Endothelial cell of umbilical vein (primary cell): ENCODE measurements around the gene TMEM51. TPM values are rescaled to one million over a fixed set of nuclear protein-coding genes. Genes with fewer than 3 reads are reported as not detected.

Source experiments
- BruUV-seq: library from RNA; stranded (reverse); fragments of 400-500 nt; replicated peaks from 2 replicates; lab custom pipeline; 2021; lab: Mats Ljungman, UMichigan
- CTCF ChIA-PET: fragments of 300-600, 350-600 bp; sonication (Branson Sonifier 250); formaldehyde crosslinking; loops from one replicate; lab custom pipeline; 2021; ENCODE audit warnings: antibody characterized with exemption, inconsistent platforms; lab: Charles Lee
- POLR2A ChIA-PET: fragments of 300-600, 350-600 bp; sonication (Branson Sonifier 250); formaldehyde crosslinking; loops from one replicate; lab custom pipeline; 2021; ENCODE audit warnings: antibody characterized with exemption, inconsistent platforms; lab: Charles Lee
- DNase-seq: peaks from one replicate; pipeline ENCODE4 v3.0.0-alpha.2; 2011; ENCODE audit warnings: low read depth, low spot score
- FAIRE-seq: peaks from 2 replicates; lab custom pipeline; 2011; peaks lifted over from hg19 to GRCh38; lab: Jason Lieb, UNC
- H2AFZ ChIP-seq: 2 replicates; pipeline ENCODE4 v1.6.0; 2012; ENCODE audit warnings: low read depth, low read length, control low read depth, inconsistent platforms
- H3K27ac ChIP-seq: 2 replicates; pipeline ENCODE4 v1.5.1; 2011; ENCODE audit warnings: low read depth, mild to moderate bottlenecking, control low read depth, low read length, moderate library complexity; ENCODE audit not compliant: insufficient read depth
- H3K27me3 ChIP-seq, 2 experiments: 2 replicates each; pipeline versions ENCODE4 v1.6.0 to v1.6.1; 2011; ENCODE audit warnings: low read length in 2 of 2, mixed read lengths in 1 of 2; ENCODE audit not compliant: control insufficient read depth in 2 of 2, insufficient read depth in 2 of 2
- H3K36me3 ChIP-seq, 2 experiments: 2 replicates in 1 of 2; 3 replicates in 1 of 2; pipeline ENCODE4 v1.5.1; 2011; ENCODE audit warnings: low read length in 2 of 2, mild to moderate bottlenecking in 1 of 2, moderate library complexity in 1 of 2; ENCODE audit not compliant: control insufficient read depth in 2 of 2, insufficient read depth in 2 of 2; ENCODE audit errors: extremely low read depth in 1 of 2
- H3K4me1 ChIP-seq: 3 replicates; pipeline ENCODE4 v1.5.1; 2011; ENCODE audit warnings: mild to moderate bottlenecking, low read length; ENCODE audit not compliant: control insufficient read depth, insufficient read depth; ENCODE audit errors: extremely low read depth
- H3K4me2 ChIP-seq: 2 replicates; pipeline ENCODE4 v1.6.1; 2011; ENCODE audit warnings: low read length, control low read depth, mixed read lengths; ENCODE audit not compliant: insufficient read depth
- H3K4me3 ChIP-seq, 3 experiments: fragments of 200-600 bp in 1 of 3; sonication (generic), shearing (Covaris generic) in 1 of 3; replicated peaks in 1 of 3; 2 replicates each; pipeline ENCODE4 v1.5.1; 2011 to 2016; ENCODE audit warnings: control low read depth in 3 of 3, low read length in 3 of 3, mild to moderate bottlenecking in 2 of 3, inconsistent platforms in 1 of 3, low read depth in 1 of 3, moderate library complexity in 1 of 3; ENCODE audit not compliant: insufficient read depth in 1 of 3
- H3K79me2 ChIP-seq: 2 replicates; pipeline ENCODE4 v1.6.0; 2012; ENCODE audit warnings: low read length, inconsistent platforms; ENCODE audit not compliant: control insufficient read depth, insufficient read depth
- H3K9ac ChIP-seq: replicated peaks from 2 replicates; pipeline ENCODE3; 2011; ENCODE audit warnings: low read length, control low read depth; ENCODE audit not compliant: insufficient read depth; ENCODE audit errors: extremely low read depth
- H3K9me1 ChIP-seq: replicated peaks from 3 replicates; pipeline ENCODE4 v1.6.0; 2011; ENCODE audit warnings: mild to moderate bottlenecking, low read length; ENCODE audit not compliant: control insufficient read depth, insufficient read depth; ENCODE audit errors: extremely low read depth
- H3K9me3 ChIP-seq: replicated peaks from 2 replicates; pipeline ENCODE4 v1.5.1; 2012; ENCODE audit warnings: low read length, inconsistent platforms; ENCODE audit not compliant: control insufficient read depth, insufficient read depth
- H4K20me1 ChIP-seq: replicated peaks from 2 replicates; pipeline ENCODE3; 2011; ENCODE audit warnings: mild to moderate bottlenecking, low read length; ENCODE audit not compliant: control insufficient read depth, insufficient read depth; ENCODE audit errors: extremely low read depth
- CTCF ChIP-seq, 2 donors: IDR thresholded peaks; 1 replicate in 1 of 2; 2 replicates in 1 of 2; pipeline ENCODE4 v1.5.1; 2011; ENCODE audit warnings: low read length in 2 of 2, mild to moderate bottlenecking in 2 of 2, moderate library complexity in 2 of 2, control low read depth in 1 of 2, inconsistent platforms in 1 of 2, low read depth in 1 of 2; ENCODE audit not compliant: insufficient read depth in 1 of 2; ENCODE audit errors: extremely low read depth in 1 of 2
- EZH2 ChIP-seq: IDR thresholded peaks from 2 replicates; pipeline ENCODE4 v1.6.1; 2012; ENCODE audit warnings: borderline replicate concordance, low read depth, mild to moderate bottlenecking, moderate library complexity, low read length, inconsistent platforms; ENCODE audit not compliant: severe bottlenecking
- FOS ChIP-seq: IDR thresholded peaks from 2 replicates; pipeline ENCODE4 v1.6.1; 2011; ENCODE audit warnings: mild to moderate bottlenecking, low read length, moderate library complexity, borderline replicate concordance; ENCODE audit not compliant: insufficient read depth
- GATA2 ChIP-seq: IDR thresholded peaks from 2 replicates; pipeline ENCODE4 v1.7.0; 2011; ENCODE audit warnings: low read depth, mild to moderate bottlenecking, moderate library complexity, mixed read lengths, low read length; ENCODE audit not compliant: insufficient read length, insufficient read depth
- JUN ChIP-seq: IDR thresholded peaks from 2 replicates; pipeline ENCODE4 v1.6.1; 2011; ENCODE audit warnings: borderline replicate concordance, low read depth; ENCODE audit not compliant: insufficient read length, insufficient read depth
- MYC ChIP-seq: IDR thresholded peaks from one replicate; pipeline ENCODE4 v1.6.1; 2011; ENCODE audit warnings: mild to moderate bottlenecking, low read depth, low read length
- POLR2A ChIP-seq: IDR thresholded peaks from 2 replicates; pipeline ENCODE4 v1.6.1; 2012; ENCODE audit warnings: low read depth, mild to moderate bottlenecking, control low read depth, low read length
- POLR2AphosphoS5 ChIP-seq: IDR thresholded peaks from 2 replicates; pipeline ENCODE4 v1.6.1; 2012; ENCODE audit warnings: low read depth, mild to moderate bottlenecking, control low read depth, low read length, moderate library complexity; ENCODE audit not compliant: insufficient read depth
- dilution Hi-C: fragments of 300-500 bp; cut with MboI; formaldehyde crosslinking; loops from one replicate; pipeline ENCODE4 v1.15.0; 2019; ENCODE audit warnings: low sequenced_read_pairs; ENCODE audit not compliant: extremely low pct_ligation_motif_present
- intact Hi-C: fragments of 100-400 bp; cut with micrococcal nuclease; formaldehyde crosslinking; loops from one replicate; pipeline ENCODE4 v1.10.0; 2022
- polyA plus RNA-seq, 4 experiments: library from polyadenylated mRNA; depleted of rRNA in 3 of 4; stranded (reverse) in 3 of 4; unstranded in 1 of 4; fragments of >200 nt; gene quantifications; 2 replicates each; pipeline versions ENCODE4 v1.2.1 to v1.2.3, GENCODE V29; 2011 to 2012; ENCODE audit warnings: missing spikeins in 1 of 4
- total RNA-seq: library from RNA; stranded (reverse); gene quantifications from 2 replicates; pipeline ENCODE4 v1.2.3, GENCODE V29; 2021
- TF ChIP-seq, protein P1 (sequence below): IDR thresholded peaks from 2 replicates; pipeline ENCODE4 v1.6.1; 2011; ENCODE audit not compliant: insufficient read depth, insufficient read length

TMEM51 gene
- total and polyA plus RNA-seq, 2 donors (not counting 3 experiments of a cell fraction or from before 2014, with no cell fraction given) = 13.7 to 13.9 TPM

GRCh38 chr1:15201849-15202551 is 48.5 kb downstream of the TMEM51 start:
- H3K79me2 ChIP-seq = no peaks in the 10 kb centered on the region

GRCh38 chr1:15204931-15205330 is 51.4 kb downstream of the TMEM51 start:
- Histone ChIP-seq H2AFZ (no peak overlapping the region), H3K9ac (no peak overlapping the region), H3K36me3 (no peaks in the 10 kb centered on the region), H3K9me1 (no peaks in the 10 kb centered on the region), H3K4me3 (no peak overlapping the region), H3K79me2 (no peaks in the 10 kb centered on the region), H3K27ac (no peak overlapping the region), H3K27me3 (no peaks in the 10 kb centered on the region), H3K9me3 (no peaks in the 10 kb centered on the region), H3K4me2 (no peak overlapping the region), H4K20me1 (no peaks in the 10 kb centered on the region), H3K4me1 (peaks cover 14% of the 10 kb centered on the region)
- BruUV-seq = no TSS peak
- no peak for FAIRE-seq
- intact Hi-C loops (no loop called here), dilution Hi-C loops (no loop called here)
- no peak for DNase-seq
- TF ChIP-seq GATA2 (no peak), POLR2A (no peak), JUN (no peak), EZH2 (no peak), CTCF (IDR thresholded peaks at IDR 0.05; ENCODE audit: extremely low read depth in 1 of 2, insufficient read depth in 1 of 2, low read depth in 1 of 2, low read length in 2 of 2) (no peak), FOS (no peak), POLR2AphosphoS5 (no peak), MYC (no peak)
- TF ChIP-seq, protein P1, sequence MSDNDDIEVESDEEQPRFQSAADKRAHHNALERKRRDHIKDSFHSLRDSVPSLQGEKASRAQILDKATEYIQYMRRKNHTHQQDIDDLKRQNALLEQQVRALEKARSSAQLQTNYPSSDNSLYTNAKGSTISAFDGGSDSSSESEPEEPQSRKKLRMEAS = no peak
- POLR2A ChIA-PET = no interaction called here
- CTCF ChIA-PET = interaction anchor here (1.4 to 2.7 kb wide), 2 partner anchors 26 to 76 kb away, joined by 5 to 9 read pairs; no protein-coding TSS in a partner anchor

More at GRCh38 chr1:15201849-15202551, 48.5 kb downstream of the TMEM51 start:
- no peak overlapping the region for H3K27ac ChIP-seq
- DNase-seq (no peak), FAIRE-seq (no peak)
- no peaks in the 10 kb centered on the region for H3K36me3 ChIP-seq
- H3K27me3 ChIP-seq = no peaks in the 10 kb centered on the region
- H3K9ac ChIP-seq = no peak overlapping the region
- H4K20me1 ChIP-seq = no peaks in the 10 kb centered on the region
- no peak overlapping the region for H3K4me2 ChIP-seq
- intact Hi-C loops = loop anchor here (2.0 kb wide), 1 partner anchor 59 kb away; no protein-coding TSS in a partner anchor
- H3K9me3 ChIP-seq = no peaks in the 10 kb centered on the region
- H3K9me1 ChIP-seq = no peaks in the 10 kb centered on the region
- POLR2A ChIA-PET = no interaction called here
- no TSS peak for BruUV-seq
- CTCF ChIA-PET = interaction anchor here (1.9 kb wide), 1 partner anchor 70 kb away, joined by 7 read pairs; no protein-coding TSS in a partner anchor
- no peak overlapping the region for H3K4me3 ChIP-seq
- no peak overlapping the region for H2AFZ ChIP-seq
- peaks cover 14% of the 10 kb centered on the region for H3K4me1 ChIP-seq
- dilution Hi-C loops = no loop called here
- TF ChIP-seq MYC = no peak
